Epithelial cell of proximal tubule (primary cell): Measurements from ENCODE around the gene SH3PXD2A. TPM values are rescaled to one million over a fixed set of nuclear protein-coding genes. Genes with fewer than 3 reads are reported as not detected.

ENCODE experiments used
- DNase-seq: peaks from one replicate; pipeline ENCODE4 v3.0.0-alpha.2; 2011; ENCODE audit warnings: low read depth
- H3K4me3 ChIP-seq: 2 replicates; pipeline ENCODE4 v1.5.1; 2011; ENCODE audit warnings: low read depth, mild to moderate bottlenecking, low read length
- CTCF ChIP-seq: conservative IDR thresholded peaks from 2 replicates; pipeline ENCODE4 v1.5.1; 2012; ENCODE audit warnings: low read depth, mild to moderate bottlenecking, low read length
- total RNA-seq: library from RNA; depleted of rRNA; stranded (reverse); fragments of >200 nt; gene quantifications from 2 replicates; pipeline ENCODE4 v1.2.3, GENCODE V29; 2015

SH3PXD2A gene
- total RNA-seq, 1 donor from 2014 or later, result 5.8 TPM

GRCh38 chr10:103752680-103753248 lies 102.6 kb downstream of the SH3PXD2A start:
- peak; percentile 84 for TF ChIP-seq CTCF
- H3K4me3 ChIP-seq, result no peak overlapping the region
- no peak for DNase-seq

- TF ChIP-seq CTCF, result no peak
- H3K4me3 ChIP-seq, result no peak overlapping the region
- DNase-seq, result no peak
Observed at GRCh38 chr10:103751667-103752290, 103.6 kb downstream of the SH3PXD2A start.

DNA sequence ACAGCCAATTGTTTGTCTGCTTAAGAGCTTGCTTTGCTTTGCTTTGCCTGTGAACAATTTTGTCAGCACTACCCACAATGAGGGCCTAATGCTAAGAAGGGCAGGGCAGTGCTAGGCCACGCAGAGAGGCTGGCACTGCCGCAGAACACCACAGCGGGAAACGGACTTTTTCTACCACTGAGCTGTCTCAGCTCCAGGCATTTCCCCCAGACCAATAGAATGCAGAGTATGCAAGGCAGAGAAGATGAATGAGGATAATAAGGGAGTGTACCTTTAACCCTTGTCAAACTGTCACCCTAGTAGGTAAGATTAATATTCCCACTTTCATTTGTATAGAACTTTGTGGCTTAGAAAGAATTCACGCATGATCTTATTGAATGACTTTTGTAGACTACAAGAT lies 104.5 kb downstream of the SH3PXD2A start:
- H3K4me3 ChIP-seq, result no peak overlapping the region
- no peak for TF ChIP-seq CTCF
- DNase-seq, result no peak

- TF ChIP-seq CTCF, result no peak
- no peak overlapping the region for H3K4me3 ChIP-seq
- DNase-seq, result no peak
Observed at GRCh38 chr10:103749779-103750178, 105.6 kb downstream of the SH3PXD2A start.

- no peak for DNase-seq
- no peak for TF ChIP-seq CTCF
Observed at GRCh38 chr10:103748020-103748419, 107.4 kb downstream of the SH3PXD2A start.

GRCh38 chr10:103747193-103747865 lies 108.0 kb downstream of the SH3PXD2A start:
- TF ChIP-seq CTCF, result no peak
- DNase-seq, result no peak
- H3K4me3 ChIP-seq, result no peak overlapping the region

More at GRCh38 chr10:103748020-103748419, 107.4 kb downstream of the SH3PXD2A start:
- H3K4me3 ChIP-seq, result no peak overlapping the region
